CD4-positive, alpha-beta T cell treated with Interleukin-10 for 1 hour (primary cell): ENCODE measurements around the gene ADGRB2.

Experiments
- DNase-seq: peaks from one replicate; pipeline ENCODE4 v3.0.0-alpha.2; 2020

The ADGRB2 gene

GRCh38 chr1:31763671-31764311 is 349 bp downstream of the ADGRB2 start:
- no peak for DNase-seq

DNA sequence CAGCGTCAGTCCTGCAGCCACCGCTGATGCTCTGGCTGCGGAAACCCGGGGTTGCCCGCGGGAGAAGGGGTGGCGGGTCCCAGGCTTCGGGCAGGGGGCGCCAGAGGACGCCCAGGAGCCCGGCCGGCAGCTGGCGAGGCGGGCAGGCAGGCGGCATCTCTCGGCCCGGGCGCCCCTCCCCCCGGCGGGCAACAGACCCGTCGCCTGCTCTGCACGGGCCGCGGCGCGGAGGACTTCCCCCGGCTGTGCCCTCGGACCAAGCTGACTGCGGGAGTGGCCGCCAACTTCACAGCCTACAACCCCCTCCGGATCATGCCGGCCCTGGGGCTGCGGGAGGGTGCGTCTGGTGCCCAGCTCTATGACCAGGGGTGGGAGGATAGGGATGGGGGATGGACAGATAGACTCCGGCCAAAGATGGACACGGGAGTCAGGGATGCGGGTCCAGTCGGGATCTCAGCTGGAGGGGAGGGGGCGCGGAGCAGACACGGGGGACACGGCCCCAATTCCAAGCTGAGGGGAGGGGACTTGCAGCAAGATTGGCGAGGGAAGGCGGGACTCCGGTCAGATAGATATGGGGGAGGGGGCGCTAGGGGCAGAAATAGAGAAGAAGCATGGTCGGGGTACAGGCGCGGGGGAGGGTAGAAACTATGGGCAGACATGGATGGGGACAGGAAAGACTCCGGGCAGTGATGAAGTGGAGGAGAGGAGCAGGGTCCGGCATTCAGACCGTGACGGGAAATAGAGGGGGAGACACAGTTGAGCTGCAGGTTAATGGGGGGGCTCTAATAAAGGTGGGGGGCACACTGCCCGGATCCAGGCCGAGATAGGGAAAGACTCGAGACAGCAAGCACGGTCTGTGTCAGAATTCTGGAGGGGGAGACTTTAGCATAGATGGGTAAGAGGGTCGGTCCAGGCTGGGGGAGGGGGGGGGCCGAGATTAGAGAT is 1.1 kb downstream of the ADGRB2 start:
- DNase-seq = peak; percentile 76

DNA sequence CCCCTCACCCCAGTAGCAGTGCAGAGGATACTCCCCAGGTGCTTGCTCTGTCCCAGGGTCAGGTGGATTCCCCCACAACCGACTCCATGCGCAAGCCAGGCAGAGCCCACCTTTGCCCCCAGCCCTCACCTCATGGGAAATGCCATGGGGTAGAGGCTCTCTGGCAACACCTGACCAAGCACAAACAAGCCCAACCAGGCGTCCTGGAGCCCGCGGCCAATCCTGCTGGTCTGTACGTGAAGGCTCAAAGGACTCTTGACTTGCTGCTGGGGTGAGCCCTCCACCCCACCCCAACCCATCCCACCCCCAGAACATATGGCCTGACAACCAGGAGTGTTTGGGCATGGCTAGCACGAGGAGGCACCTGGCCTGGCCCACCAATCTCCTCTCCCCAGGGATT is 1.8 kb downstream of the ADGRB2 start:
- DNase-seq = no peak

GRCh38 chr1:31761883-31762282 is 2.3 kb downstream of the ADGRB2 start:
- no peak for DNase-seq

DNA sequence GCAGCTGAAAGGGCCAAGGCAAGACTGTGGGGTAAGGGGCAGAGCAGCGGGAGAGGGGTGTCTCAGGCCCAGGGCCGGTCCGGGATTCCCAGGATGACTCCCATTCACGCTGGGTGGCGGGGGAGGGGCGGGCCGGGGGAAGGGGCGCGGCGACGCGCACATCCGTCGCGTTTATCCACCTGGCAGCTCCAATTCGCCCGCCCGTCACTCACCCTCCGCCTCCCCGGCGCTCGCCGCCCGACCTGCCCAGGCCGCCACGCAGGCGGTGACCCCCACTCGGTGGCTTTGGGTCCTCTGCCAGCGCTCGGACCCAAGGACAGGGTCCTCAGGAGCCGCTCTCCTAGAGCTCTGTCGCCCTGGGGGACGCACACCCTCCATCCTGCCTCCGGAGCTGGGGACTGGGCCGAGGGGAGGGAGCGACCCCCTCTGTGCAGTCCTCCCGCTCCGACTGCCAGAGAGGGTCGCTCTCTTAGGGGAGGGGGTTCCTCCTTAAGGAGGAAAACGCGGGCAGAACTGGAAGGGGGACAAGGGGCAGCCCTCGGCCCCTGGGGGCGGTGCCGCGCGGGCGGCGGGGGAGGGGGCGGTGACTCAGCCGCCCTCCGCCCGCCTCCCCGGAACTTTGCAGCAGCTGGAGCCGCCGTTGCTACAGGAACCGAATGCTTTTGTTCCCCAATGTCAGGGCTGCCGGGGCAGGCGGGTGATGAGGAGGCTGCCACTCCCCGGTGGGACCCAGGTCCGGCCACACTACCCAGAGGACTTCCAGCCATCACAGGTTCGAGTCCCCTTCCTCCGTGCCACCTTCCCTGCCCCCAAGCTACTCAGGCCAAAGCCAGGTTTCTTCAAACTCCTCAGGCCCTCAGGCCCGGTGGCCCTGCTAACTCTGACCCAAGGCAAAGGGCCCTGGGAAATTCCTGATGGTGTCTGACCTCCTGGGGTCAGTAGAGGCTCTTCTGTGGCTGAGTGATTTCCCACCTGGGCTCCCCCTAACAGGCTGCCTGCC is 3.4 kb downstream of the ADGRB2 start:
- peak; percentile 77 for DNase-seq

- no peak for DNase-seq
Observed at GRCh38 chr1:31759298-31760023, 4.7 kb downstream of the ADGRB2 start.

- DNase-seq = no peak
Observed at GRCh38 chr1:31758823-31759222, 5.3 kb downstream of the ADGRB2 start.

GRCh38 chr1:31757989-31758388 is 6.2 kb downstream of the ADGRB2 start:
- no peak for DNase-seq

GRCh38 chr1:31757204-31757679 is 6.9 kb downstream of the ADGRB2 start:
- DNase-seq = no peak

DNA sequence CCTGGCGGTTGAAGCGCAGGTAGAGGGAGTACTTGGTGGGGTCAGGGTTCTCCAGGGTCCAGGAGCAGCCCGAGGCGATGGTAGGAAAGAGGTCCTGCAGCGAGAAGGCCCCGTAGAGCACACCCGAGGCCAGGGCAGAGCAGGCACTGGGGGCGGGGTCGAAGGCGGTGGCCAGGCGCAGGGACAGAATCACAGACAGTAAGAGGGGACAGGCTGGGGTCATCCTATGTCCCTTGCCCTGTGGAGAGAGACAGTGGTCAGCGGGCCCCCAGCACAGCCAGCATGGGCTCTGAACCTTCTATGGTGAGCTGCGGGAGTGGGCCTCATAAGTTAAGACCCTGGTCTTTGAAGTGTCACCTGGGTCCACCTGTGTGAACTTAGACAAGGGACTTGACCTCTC is 7.6 kb downstream of the ADGRB2 start:
- no peak for DNase-seq

- DNase-seq = no peak
Observed at GRCh38 chr1:31755850-31756492, 8.2 kb downstream of the ADGRB2 start.

DNA sequence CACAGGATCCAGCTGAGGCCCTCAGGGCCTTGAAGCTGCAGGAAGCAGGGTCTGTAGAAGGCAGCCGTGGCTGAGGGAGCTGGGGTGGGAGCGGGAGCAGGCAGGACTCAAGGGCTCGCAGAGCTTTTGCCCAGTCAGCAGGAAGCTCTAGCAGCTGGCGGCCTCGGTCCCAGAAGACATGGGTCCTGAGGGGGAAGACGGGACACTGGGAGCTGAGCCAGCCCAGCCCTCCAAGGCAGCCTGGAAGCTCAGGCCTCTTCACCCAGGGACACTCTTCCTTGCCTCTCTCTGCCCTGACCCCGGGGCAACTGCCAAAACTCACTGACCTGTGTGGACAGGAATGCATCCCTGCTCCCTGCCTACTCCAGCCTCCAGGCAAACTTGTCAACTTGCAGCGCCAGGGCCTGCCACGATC is 8.9 kb downstream of the ADGRB2 start:
- no peak for DNase-seq

- no peak for DNase-seq
Observed at GRCh38 chr1:31754397-31754796, 9.7 kb downstream of the ADGRB2 start.

- no peak for DNase-seq
Observed at GRCh38 chr1:31753707-31754349, 10.3 kb downstream of the ADGRB2 start.

DNA sequence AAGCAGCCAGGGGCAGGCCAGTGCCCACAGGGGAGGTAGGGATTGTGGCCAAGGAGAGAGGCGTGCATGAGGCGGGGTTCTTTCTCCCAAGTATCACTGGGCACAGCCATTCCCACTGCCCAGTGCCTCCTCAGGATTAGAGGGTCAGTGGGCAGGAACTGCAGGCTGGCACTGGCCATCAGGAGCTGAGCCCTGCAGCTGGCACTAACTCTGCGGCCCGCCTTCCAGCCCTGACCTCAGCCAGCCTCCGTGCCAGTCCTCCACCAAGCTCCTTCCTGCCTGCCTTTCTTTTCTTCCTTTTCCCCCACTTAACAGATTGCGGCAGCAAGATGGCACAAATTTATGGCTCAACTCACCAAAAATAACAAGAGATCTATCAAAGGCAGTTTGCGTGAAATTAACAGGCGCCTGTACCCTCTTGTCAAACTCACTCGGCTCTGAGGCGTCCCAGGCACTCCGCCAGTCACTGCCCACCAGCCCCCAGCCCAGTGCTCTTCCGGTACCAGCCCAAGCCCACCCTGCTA is 11.1 kb downstream of the ADGRB2 start:
- no peak for DNase-seq

DNA sequence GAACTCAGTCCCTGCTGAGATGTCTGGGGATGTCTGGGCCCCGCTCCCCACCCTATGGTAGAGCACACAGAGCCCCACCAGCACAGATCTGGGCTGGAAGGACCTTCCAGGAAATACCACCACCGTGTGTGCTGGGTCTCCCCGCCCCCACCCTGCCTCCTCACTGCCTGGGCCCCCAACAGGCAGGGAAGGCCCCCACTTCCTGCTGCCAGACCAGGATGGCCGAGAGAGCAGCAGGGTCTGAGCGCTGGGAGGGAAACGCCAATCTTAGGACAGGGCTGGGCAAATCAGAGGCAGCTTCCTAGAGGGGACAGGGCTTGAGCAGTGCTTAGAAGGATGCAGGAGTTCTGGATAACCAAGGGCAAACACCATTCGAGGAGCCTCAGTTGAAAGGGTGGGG is 11.9 kb downstream of the ADGRB2 start:
- no peak for DNase-seq

GRCh38 chr1:31751822-31752241 is 12.3 kb downstream of the ADGRB2 start:
- no peak for DNase-seq

DNA sequence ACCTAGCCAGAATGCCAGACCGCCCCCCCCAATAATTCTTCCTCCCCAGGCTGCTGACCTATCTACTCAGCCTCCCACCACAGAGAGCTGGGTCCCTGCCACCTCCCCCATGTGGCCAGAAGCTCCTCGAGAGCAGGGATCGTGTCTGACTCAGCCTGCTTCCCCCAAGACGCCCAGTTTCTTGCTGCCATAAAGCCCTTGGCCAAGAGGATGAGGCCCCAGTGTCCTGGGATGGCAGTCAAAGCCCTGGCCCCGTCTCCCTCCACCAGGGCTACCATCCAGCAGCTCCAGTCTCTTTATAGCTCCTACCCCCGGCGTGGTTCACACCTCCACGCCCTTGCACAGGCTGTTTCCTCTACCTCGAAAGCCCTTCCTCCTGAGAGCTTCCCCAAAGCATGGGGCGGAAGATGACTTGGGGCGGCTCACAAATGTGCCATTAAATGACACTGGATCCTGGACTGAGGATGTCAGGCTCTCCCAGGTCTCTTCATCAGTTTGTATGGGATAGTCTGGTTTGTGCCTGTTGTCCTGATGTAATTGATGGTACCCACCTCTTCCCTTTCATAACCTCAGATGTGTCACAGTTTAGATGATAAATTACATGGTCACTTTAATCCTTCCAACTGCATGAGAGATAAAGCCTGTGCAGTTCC is 13.2 kb downstream of the ADGRB2 start:
- DNase-seq = peak; percentile 54

- no peak for DNase-seq
Observed at GRCh38 chr1:31749785-31750735, 14.1 kb downstream of the ADGRB2 start.
